ENCODE data around the gene BATF2.

Gene BATF2

GRCh38 chr11:64969209-64969608, 27.6 kb downstream of the BATF2 start:
- DNase-seq (ENCODE audit: low read depth), result no peak

GRCh38 chr11:64967375-64967774, 29.4 kb downstream of the BATF2 start:
- DNase-seq (ENCODE audit: low read depth), result no peak

DNA sequence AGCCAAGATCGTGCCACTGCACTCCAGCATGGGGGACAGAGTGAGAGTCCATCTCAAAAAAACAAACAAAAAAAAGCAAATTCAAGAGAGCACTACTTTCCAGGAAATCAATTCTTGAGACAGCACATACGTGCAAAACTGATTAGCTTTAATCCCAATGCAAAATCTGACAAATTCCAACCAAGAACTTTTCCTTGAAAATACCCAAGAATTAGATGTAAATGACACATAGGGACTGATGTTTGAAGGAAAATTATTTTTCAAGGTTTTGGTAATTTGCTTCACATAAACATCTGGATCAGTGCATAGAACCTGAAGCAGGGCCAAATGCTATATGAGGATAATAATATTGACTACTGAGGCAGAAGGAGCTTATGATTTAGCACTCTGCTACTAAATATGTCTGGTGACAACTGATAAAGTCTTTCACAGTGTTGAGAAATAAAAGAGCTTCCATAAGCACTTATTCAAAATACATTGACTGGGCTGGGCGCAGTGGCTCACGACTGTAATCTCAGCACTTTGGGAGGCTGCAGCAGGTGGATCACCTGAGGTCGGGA, 33.6 kb downstream of the BATF2 start:
- no peak for DNase-seq (ENCODE audit: low read depth)

GRCh38 chr11:64960719-64961118, 36.1 kb downstream of the BATF2 start:
- no peak for DNase-seq (ENCODE audit: low read depth)

- DNase-seq (ENCODE audit: low read depth), result no peak
Measured at GRCh38 chr11:64959498-64959897, 37.3 kb downstream of the BATF2 start.

GRCh38 chr11:64954201-64954600, 42.6 kb downstream of the BATF2 start:
- DNase-seq (ENCODE audit: low read depth), result no peak

DNA sequence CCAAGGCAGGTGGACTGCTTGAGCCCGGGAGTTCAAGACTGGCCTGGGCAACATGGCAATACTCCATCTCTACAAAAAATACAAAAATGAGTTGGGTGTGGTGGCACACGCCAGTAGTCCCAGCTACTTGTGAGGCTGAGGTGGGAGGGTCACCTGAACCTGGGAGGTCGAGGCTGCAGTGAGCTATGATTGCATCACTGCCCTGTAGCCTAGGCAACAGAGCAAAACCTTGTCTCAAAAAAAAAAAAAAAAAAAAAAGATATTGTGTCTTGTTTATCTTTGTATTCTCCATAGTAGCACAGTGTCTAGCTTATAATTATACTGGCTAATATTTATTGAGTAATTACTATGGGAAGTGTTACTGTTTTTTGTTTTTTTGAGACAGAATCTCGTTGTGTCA, 45.2 kb downstream of the BATF2 start:
- DNase-seq (ENCODE audit: low read depth), result no peak

DNA sequence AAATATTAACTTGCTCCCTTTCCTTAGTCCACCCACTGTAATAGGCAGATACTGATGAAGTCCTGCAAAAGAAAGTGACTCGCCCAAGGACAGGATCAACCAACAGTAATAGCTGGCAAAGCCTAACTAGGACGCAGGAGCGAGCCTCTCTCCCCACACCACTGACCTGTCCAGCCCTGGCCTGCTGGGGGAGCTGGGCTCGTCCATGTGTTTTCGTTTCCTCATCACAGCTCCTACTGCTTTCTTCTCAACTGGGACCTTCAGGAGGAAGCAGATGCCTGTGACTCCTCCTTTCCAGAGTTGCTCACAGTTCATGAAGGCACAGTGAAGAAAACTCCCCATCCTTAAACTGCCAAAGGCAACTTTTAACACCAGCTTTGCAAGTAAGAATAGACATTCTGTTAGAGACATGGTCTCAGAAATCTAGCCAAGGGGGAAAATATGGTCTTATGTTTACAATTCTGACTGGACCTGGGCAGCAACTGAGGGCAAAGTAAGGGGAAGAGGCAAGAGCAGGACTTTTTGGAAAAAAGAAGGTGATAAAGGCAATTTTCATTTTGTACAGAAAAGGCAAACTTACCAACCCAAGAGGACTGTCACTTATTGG, 49.5 kb downstream of the BATF2 start:
- no peak for DNase-seq (ENCODE audit: low read depth)

Measured in non-pigmented ciliary epithelial cell (primary cell).